Body of pancreas (tissue), 4 donors: ENCODE data around the gene PALM2AKAP2.

Experiments used
- CTCF ChIP-seq, 7 experiments: fragments of 450-650 bp in 4 of 7; fragments of 200-600 bp in 3 of 7; sonication (generic) in 3 of 7; IDR thresholded peaks; one replicate each; pipeline ENCODE4 v1.5.1; 2016 to 2019; ENCODE audit warnings: antibody characterized with exemption in 7 of 7
- POLR2A ChIP-seq, 3 donors: fragments of 450-650 bp; IDR thresholded peaks; one replicate each; pipeline ENCODE4 v1.6.1; 2016; ENCODE audit warnings: antibody characterized with exemption in 3 of 3, mild to moderate bottlenecking in 2 of 3

GRCh38 chr9:109789556-109789955 is 9.6 kb downstream of the PALM2AKAP2 start:
- TF ChIP-seq CTCF (IDR thresholded peaks at IDR 0.05) (no peak), POLR2A (IDR thresholded peaks at IDR 0.05) (no peak)
